ENCODE data around the gene GPR137.
"Not testable (repeated sequence)": the region's sequence is repeated elsewhere in the genome, so short reads cannot be mapped to it uniquely, and the experiment has no call there.

The GPR137 gene

GRCh38 chr11:64321533-64321932, 35.9 kb downstream of the GPR137 start:
- Mint-ChIP-seq H3K4me3 (no peak overlapping the region), H3K9me3 (no peaks in the 10 kb centered on the region), H3K27ac (no peak overlapping the region), H3K36me3 (ENCODE audit: low read depth) (peaks cover 24% of the 10 kb centered on the region), H3K27me3 (no peaks in the 10 kb centered on the region), H3K4me1 (ENCODE audit: low read depth) (peaks cover 27% of the 10 kb centered on the region)

- H3K27ac Mint-ChIP-seq, result no peak overlapping the region
- no peaks in the 10 kb centered on the region for H3K27me3 Mint-ChIP-seq
- H3K9me3 Mint-ChIP-seq, result no peaks in the 10 kb centered on the region
- peaks cover 18% of the 10 kb centered on the region for H3K4me1 Mint-ChIP-seq (ENCODE audit: low read depth)
- H3K4me3 Mint-ChIP-seq, result no peak overlapping the region
- H3K36me3 Mint-ChIP-seq (ENCODE audit: low read depth), result peaks cover 17% of the 10 kb centered on the region
Measured at GRCh38 chr11:64322925-64323260, 37.2 kb downstream of the GPR137 start.

GRCh38 chr11:64323373-64323772, 37.7 kb downstream of the GPR137 start:
- Mint-ChIP-seq H3K4me1 (ENCODE audit: low read depth) (peaks cover 18% of the 10 kb centered on the region), H3K27me3 (no peaks in the 10 kb centered on the region), H3K27ac (no peak overlapping the region), H3K9me3 (no peaks in the 10 kb centered on the region), H3K36me3 (ENCODE audit: low read depth) (peaks cover 17% of the 10 kb centered on the region), H3K4me3 (no peak overlapping the region)

- H3K27ac Mint-ChIP-seq, H3K9me3 Mint-ChIP-seq: not testable (repeated sequence)
Measured at GRCh38 chr11:64323984-64324383, 38.3 kb downstream of the GPR137 start.

GRCh38 chr11:64324692-64325469, 39.2 kb downstream of the GPR137 start:
- peaks cover 17% of the 10 kb centered on the region for H3K36me3 Mint-ChIP-seq (ENCODE audit: low read depth)
- H3K4me1 Mint-ChIP-seq (ENCODE audit: low read depth), result peaks cover 6% of the 10 kb centered on the region
- H3K4me3 Mint-ChIP-seq, result no peak overlapping the region
- H3K27ac Mint-ChIP-seq, result no peak overlapping the region
- no peaks in the 10 kb centered on the region for H3K27me3 Mint-ChIP-seq
- no peaks in the 10 kb centered on the region for H3K9me3 Mint-ChIP-seq

More at GRCh38 chr11:64323984-64324383, 38.3 kb downstream of the GPR137 start:
- H3K36me3 Mint-ChIP-seq (ENCODE audit: low read depth), result peaks cover 17% of the 10 kb centered on the region
- not testable (repeated sequence) for H3K4me3 Mint-ChIP-seq, H3K27me3 Mint-ChIP-seq
- H3K4me1 Mint-ChIP-seq (ENCODE audit: low read depth), result peaks cover 15% of the 10 kb centered on the region

GRCh38 chr11:64327375-64327774, 41.7 kb downstream of the GPR137 start:
- Mint-ChIP-seq H3K4me3 (no peak overlapping the region), H3K27ac (no peak overlapping the region), H3K27me3 (no peaks in the 10 kb centered on the region), H3K9me3 (no peaks in the 10 kb centered on the region), H3K36me3 (ENCODE audit: low read depth) (no peaks in the 10 kb centered on the region), H3K4me1 (ENCODE audit: low read depth) (peaks cover 11% of the 10 kb centered on the region)

- no peak overlapping the region for H3K4me3 Mint-ChIP-seq
- H3K36me3 Mint-ChIP-seq (ENCODE audit: low read depth), result no peaks in the 10 kb centered on the region
- no peaks in the 10 kb centered on the region for H3K27me3 Mint-ChIP-seq
- H3K9me3 Mint-ChIP-seq, result no peaks in the 10 kb centered on the region
- no peak overlapping the region for H3K27ac Mint-ChIP-seq
- peaks cover 11% of the 10 kb centered on the region for H3K4me1 Mint-ChIP-seq (ENCODE audit: low read depth)
Measured at GRCh38 chr11:64327993-64328392, 42.3 kb downstream of the GPR137 start.

GRCh38 chr11:64330888-64331287, 45.2 kb downstream of the GPR137 start:
- Mint-ChIP-seq H3K27me3 (no peaks in the 10 kb centered on the region), H3K36me3 (ENCODE audit: low read depth) (no peaks in the 10 kb centered on the region), H3K27ac (no peak overlapping the region), H3K4me3 (no peak overlapping the region), H3K9me3 (no peaks in the 10 kb centered on the region), H3K4me1 (ENCODE audit: low read depth) (peaks cover 30% of the 10 kb centered on the region)

- H3K4me3 Mint-ChIP-seq, result peak overlapping the region; percentile 32
Measured at GRCh38 chr11:64331569-64332371, 46.1 kb downstream of the GPR137 start.

GRCh38 chr11:64333556-64333955, 47.9 kb downstream of the GPR137 start:
- no peak overlapping the region for H3K27ac Mint-ChIP-seq
- no peak overlapping the region for H3K4me3 Mint-ChIP-seq
- H3K4me1 Mint-ChIP-seq (ENCODE audit: low read depth), result peaks cover 37% of the 10 kb centered on the region
- H3K9me3 Mint-ChIP-seq, result no peaks in the 10 kb centered on the region
- H3K27me3 Mint-ChIP-seq, result no peaks in the 10 kb centered on the region
- H3K36me3 Mint-ChIP-seq (ENCODE audit: low read depth), result peaks cover 12% of the 10 kb centered on the region

More at GRCh38 chr11:64331569-64332371, 46.1 kb downstream of the GPR137 start:
- H3K27me3 Mint-ChIP-seq, result no peaks in the 10 kb centered on the region
- H3K4me1 Mint-ChIP-seq (ENCODE audit: low read depth), result peaks cover 30% of the 10 kb centered on the region
- peak overlapping the region; percentile 85 for H3K27ac Mint-ChIP-seq
- no peaks in the 10 kb centered on the region for H3K36me3 Mint-ChIP-seq (ENCODE audit: low read depth)
- H3K9me3 Mint-ChIP-seq, result no peaks in the 10 kb centered on the region

GRCh38 chr11:64334764-64335735, 49.4 kb downstream of the GPR137 start:
- H3K4me1 Mint-ChIP-seq (ENCODE audit: low read depth), result peaks cover 49% of the 10 kb centered on the region
- no peaks in the 10 kb centered on the region for H3K9me3 Mint-ChIP-seq
- peak overlapping the region; percentile 7 for H3K4me3 Mint-ChIP-seq
- no peaks in the 10 kb centered on the region for H3K27me3 Mint-ChIP-seq
- peaks cover 12% of the 10 kb centered on the region for H3K36me3 Mint-ChIP-seq (ENCODE audit: low read depth)
- H3K27ac Mint-ChIP-seq, result peak overlapping the region; percentile 84

- peaks cover 16% of the 10 kb centered on the region for H3K36me3 Mint-ChIP-seq (ENCODE audit: low read depth)
Measured at GRCh38 chr11:64337538-64338249, 52.0 kb downstream of the GPR137 start.

GRCh38 chr11:64338716-64339115, 53.1 kb downstream of the GPR137 start:
- H3K4me3 Mint-ChIP-seq, result peak overlapping the region; percentile 86
- no peaks in the 10 kb centered on the region for H3K27me3 Mint-ChIP-seq
- peak overlapping the region; percentile 86 for H3K27ac Mint-ChIP-seq
- H3K4me1 Mint-ChIP-seq (ENCODE audit: low read depth), result peaks cover 54% of the 10 kb centered on the region
- H3K9me3 Mint-ChIP-seq, result no peaks in the 10 kb centered on the region
- H3K36me3 Mint-ChIP-seq (ENCODE audit: low read depth), result peaks cover 16% of the 10 kb centered on the region

More at GRCh38 chr11:64337538-64338249, 52.0 kb downstream of the GPR137 start:
- Mint-ChIP-seq H3K9me3 (no peaks in the 10 kb centered on the region), H3K27ac (peak overlapping the region; percentile 40), H3K4me1 (ENCODE audit: low read depth) (peaks cover 55% of the 10 kb centered on the region), H3K27me3 (no peaks in the 10 kb centered on the region), H3K4me3 (no peak overlapping the region)
